HG03342 (cell line): ENCODE measurements around the gene INTS13.
A peak's percentile ranks its signal among the peaks of the same experiment; 100 is the strongest.
"Not testable (repeated sequence)": the region's sequence is repeated elsewhere in the genome, so short reads cannot be mapped to it uniquely, and the experiment has no call there.

Experiments used
- ATAC-seq: cut with Tn5 transposase; IDR thresholded peaks from one replicate; pipeline ENCODE4 v1.9.1; 2021; ENCODE audit warnings: mild to moderate bottlenecking, moderate library complexity; ENCODE audit not compliant: unreplicated experiment

INTS13 gene

DNA sequence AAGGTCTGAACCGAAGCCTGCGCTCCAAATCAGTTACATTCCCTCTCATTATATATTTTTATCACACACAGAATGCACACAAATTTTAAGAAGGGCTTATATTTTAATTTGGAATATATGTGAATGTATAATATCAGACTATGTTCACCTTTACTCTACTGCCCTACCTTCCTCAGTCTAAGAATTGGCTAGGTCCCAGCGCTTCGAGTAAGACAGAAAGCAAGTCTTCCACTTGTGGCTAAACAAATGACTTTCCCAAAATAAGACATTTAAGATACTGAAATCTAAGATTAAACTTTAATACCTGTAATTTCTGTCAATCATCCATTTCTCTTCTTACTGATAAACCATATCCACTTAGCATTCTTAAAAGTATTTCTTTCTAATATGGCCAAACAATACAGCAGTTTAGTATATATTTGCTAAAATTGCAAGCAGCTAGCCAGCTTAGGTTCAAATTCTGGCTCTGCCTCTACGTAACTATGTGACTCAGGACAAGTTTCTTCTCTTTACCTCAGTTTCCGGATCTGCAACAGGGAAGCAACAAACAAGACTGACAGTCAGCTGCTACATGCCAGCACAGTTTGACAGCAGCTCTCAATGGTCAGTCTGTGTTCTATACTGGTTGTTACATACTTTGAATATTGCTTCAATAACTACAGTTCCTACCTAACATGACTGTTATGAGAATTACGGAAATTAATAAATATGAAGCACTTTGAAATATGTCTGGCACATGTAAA lies 2.0 kb downstream of the INTS13 start:
- ATAC-seq: no peak

GRCh38 chr12:26929590-26929989 lies 8.2 kb downstream of the INTS13 start:
- ATAC-seq: no peak

GRCh38 chr12:26928661-26929060 lies 9.1 kb downstream of the INTS13 start:
- ATAC-seq: no peak

DNA sequence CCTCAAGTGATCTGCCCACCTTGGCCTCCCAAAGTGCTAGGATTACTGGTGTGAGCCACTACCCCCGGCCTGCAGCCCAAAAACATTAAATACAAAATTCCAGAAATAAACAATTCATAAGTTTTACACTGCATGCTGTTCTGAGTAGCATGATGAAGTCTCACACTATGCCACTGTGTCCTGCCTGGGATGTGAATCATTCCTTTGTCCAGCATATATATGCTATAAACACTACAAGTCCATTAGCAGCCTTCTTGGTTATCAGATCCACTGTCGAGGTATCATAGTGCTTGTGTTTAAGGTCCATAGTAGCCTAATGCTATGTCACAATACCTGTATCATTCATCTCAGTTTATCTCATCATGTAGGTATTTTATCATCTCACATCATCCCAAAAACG lies 15.9 kb downstream of the INTS13 start:
- no peak for ATAC-seq

DNA sequence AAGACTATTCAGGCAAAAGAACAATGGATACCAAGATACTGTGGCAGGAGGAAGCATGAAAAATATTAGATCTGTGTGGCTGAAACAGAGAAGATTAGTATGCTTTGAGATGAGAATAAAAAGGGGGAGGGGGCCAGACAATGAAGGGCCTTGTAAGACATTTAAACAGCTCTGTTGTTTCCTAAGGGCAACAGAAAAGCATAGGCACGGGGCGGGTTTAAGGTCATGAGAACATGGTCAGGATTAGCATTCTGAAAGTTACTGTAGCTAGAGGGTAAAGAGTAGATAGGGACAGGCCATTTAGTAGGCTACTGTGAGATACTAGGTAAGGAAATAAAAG lies 18.6 kb downstream of the INTS13 start:
- no peak for ATAC-seq

DNA sequence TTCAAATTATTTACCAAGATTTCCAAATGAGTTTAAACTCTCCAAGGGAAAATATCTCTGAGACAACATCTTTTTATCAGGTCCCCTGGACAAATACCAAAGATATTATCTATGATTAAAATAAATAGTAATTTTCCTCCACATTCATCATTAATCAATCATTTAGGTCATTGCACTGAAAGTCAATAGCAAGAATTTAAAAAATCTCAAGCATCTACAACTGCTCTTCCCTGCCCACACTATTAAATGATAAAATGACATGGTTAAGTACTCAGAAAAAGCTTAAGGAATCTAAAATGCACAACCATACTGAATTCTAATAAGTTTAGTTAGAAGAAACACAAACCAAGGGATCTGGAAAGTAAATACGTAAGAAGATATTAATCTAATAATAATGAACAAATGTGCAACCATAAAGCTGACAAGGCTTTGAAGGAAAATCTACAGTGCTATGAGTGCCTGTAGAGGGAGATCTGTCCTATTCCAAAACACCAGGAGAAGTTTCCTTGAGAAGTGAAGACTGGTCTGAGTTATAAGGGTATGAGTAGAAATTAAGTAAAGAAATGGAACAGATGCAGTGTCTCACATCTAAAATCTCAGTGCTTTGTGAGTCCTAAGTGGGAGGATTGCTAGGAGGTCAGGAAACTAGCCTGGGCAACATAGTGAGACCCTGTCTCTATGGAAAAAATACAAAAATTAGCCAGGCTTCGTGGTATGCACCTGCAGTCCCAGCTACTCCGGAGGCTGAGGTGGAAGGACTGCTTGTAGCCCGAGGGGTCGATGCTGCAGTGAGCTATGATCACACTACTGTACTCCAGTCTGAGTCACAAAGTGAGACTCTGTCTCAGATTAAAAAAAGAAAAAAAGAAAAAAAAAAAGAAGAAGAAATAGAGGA lies 19.2 kb downstream of the INTS13 start:
- ATAC-seq: no peak

DNA sequence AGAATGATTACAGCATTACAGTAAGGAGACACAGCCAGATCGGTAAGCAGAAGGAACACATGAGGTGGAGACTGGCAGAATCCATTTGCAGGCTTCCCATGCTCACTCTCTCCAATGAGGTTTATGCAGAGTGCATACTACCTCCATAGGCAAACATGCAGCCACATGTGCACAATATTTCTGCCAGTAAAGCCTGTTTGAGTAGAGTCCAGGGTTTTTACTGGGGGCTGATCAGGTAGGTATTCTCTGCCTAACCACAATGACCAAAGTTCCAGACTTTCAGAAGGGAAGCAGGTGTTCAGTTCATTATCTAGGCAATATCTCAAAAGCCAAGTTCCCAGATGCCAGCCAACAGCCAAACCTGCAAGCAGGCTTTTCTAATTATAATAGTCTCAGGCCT lies 31.1 kb downstream of the INTS13 start:
- ATAC-seq: no peak

DNA sequence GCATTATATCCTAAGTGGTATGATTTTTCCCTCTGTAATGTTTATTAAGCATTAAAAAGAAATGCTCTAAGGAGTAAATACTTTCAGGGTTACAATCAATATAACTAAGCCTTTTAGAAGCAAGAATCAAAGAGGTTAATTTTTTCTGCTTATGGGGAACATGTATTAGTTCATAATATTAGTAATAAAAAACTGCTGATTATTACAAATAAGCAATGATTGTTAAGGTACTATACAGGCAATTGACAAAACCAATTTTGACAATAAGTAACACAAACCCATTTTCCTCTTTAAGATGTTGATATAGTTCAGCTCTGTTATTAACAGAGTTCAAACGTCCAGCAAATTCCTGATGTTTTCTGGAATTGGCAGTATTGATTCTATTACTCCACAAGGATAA lies 31.8 kb downstream of the INTS13 start:
- no peak for ATAC-seq

- not testable (repeated sequence) for ATAC-seq
These were observed 34.4 kb downstream of the INTS13 start for GRCh38 chr12:26903396-26903795.

DNA sequence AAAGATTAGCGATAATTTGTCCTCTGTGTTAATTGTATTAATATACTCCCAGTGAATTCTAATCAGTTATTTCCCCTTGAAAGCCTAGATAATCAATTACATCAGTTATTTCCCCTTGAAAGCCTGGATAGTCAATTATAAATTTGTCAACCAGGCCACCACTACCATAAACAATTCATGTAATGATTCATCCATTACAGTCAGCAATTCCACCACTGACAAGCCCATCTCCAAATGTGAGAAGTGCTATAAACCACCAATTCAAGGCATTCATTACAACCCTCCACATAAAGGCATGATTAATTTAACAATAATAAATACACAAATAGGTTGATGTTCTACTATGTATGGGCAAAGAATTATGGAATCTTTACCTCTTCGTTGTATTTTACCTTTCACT lies 40.9 kb downstream of the INTS13 start:
- ATAC-seq: no peak

DNA sequence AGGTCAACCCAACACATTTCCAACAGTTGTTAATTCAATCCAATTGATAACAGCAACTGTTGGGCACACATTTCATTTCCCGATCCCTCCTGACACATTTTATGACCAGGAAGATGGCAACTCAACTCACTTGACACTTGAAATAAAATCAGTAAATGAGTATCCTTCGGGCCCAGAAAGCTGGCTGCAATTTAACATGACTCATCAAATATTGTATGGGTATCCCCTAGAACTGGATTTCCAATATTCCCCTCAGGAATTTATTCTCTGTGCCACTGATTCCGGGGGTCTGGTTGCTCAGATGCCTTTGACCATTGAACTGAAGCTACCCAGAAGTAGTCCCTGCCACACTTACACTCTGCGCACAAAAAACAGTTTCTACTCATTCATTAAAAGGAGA lies 42.1 kb downstream of the INTS13 start:
- ATAC-seq: no peak

DNA sequence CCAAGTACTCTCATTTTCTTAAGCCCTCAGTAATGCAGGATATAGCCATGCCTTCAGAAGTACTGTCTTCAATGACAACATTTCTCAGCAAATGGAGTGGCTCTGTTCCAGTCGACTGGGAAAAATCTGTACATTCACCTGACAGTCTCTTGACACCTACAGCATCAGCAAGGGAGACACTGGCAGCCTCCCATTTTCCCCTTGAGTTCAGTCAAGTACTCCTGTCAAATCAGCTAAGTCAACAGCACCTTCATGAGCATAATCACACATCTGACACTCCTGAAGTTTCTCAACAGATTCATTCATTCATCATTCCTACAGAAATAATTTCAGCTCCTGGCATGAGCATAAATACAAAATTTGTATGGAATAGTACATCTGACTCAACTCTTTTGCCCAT lies 46.1 kb downstream of the INTS13 start:
- no peak for ATAC-seq

GRCh38 chr12:26890784-26891183 lies 47.0 kb downstream of the INTS13 start:
- no peak for ATAC-seq

- ATAC-seq: peak; percentile 83
These were observed 52.8 kb downstream of the INTS13 start for GRCh38 chr12:26884765-26885576.

- ATAC-seq: no peak
These were observed 57.2 kb downstream of the INTS13 start for GRCh38 chr12:26880625-26881024.

- peak; percentile 68 for ATAC-seq
These were observed 59.1 kb downstream of the INTS13 start for GRCh38 chr12:26878661-26879119.

GRCh38 chr12:26874501-26875296 lies 63.1 kb downstream of the INTS13 start:
- peak; percentile 61 for ATAC-seq

DNA sequence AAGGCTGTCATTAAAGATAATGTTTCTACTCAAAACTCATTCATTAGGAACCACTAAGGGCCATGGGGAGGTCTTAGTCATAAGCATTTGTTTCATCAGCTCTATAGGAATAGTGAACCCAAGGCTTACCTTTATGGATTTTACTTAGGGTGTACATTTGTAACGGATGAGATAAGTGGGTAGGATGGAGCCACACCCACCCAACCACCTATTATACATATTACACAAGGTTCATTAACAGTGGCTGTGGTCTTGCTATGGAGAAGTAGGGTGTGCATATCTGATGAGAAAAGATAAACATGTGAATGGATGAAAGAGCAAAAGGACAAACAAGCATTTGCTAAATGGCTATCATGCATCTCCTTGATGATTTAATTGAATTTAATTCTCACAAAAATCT lies 65.2 kb downstream of the INTS13 start:
- ATAC-seq: no peak

GRCh38 chr12:26871985-26872384 lies 65.8 kb downstream of the INTS13 start:
- no peak for ATAC-seq
